ENCODE results near the gene TRIM71. TPM values are rescaled to one million over a fixed set of nuclear protein-coding genes. Genes with fewer than 3 reads are reported as not detected.
A peak's percentile ranks its signal among the peaks of the same experiment; 100 is the strongest.

TRIM71 gene
- total and polyA plus RNA-seq, 2 of the 13 experiments (the other 11 are each of a cell fraction or from before 2014, with no cell fraction given) = 21.7 to 76.9 TPM

- Histone ChIP-seq H3K9me3 (ENCODE audit: low read length) (no peaks in the 10 kb centered on the region), H3K27me3 (ENCODE audit: control insufficient read depth in 1 of 2, insufficient read depth in 2 of 2, low read length in 2 of 2) (no peaks in the 10 kb centered on the region), H3K4me3 (replicated peaks in 1 of 3; ENCODE audit: insufficient read depth in 1 of 3, low read depth in 2 of 3, low read length in 3 of 3) (peak overlapping the region in 2 of 3 experiments; percentile 38 to 40; a peak in 1 of 6 replicates), H3K4me2 (ENCODE audit: low read depth, low read length) (peak overlapping the region; percentile 80), H3K79me2 (ENCODE audit: insufficient read depth, low read length) (peaks cover 96% of the 10 kb centered on the region), H3K9ac (ENCODE audit: insufficient read depth, low read depth, low read length) (peak overlapping the region; percentile 64; the same call in 1 of the 2 replicates), H3K27ac (ENCODE audit: extremely low read length, insufficient read depth, low read length) (peak overlapping the region; percentile 71), H2AFZ (ENCODE audit: low read length) (no peak overlapping the region), H3K4me1 (ENCODE audit: insufficient read depth, low read length) (peaks cover 100% of the 10 kb centered on the region), H3K36me3 (replicated peaks in 1 of 2; ENCODE audit: control insufficient read depth in 1 of 2, insufficient read depth in 2 of 2, low read length in 2 of 2) (peaks cover 8 to 11% of the 10 kb centered on the region in 2 experiments; a peak in 4 of 5 replicates), H4K20me1 (ENCODE audit: insufficient read depth, low read length) (peaks cover 94% of the 10 kb centered on the region)
- POLR2A ChIA-PET = interaction anchor here (1.4 to 4.8 kb wide), 3 partner anchors 8 to 29 kb away, joined by 4 to 27 read pairs (median 4); no protein-coding TSS in a partner anchor
- CTCF ChIA-PET (ENCODE audit: low intra/inter-chr PET ratio, low total read pairs) = no interaction called here
- FAIRE-seq (no peak), DNase-seq (ENCODE audit: low spot score) (no peak), ATAC-seq (peak; percentile 30)
- in situ Hi-C loops (cut with HindIII; ENCODE audit: extremely low pct_ligation_motif_present, low pct_unique_long_range_greater_than_20kb) (no loop called here), intact Hi-C loops (cut with micrococcal nuclease; ENCODE audit: unreplicated experiment) (loop anchor here (2.0 kb wide), 1 partner anchor 14 kb away; no protein-coding TSS in a partner anchor)
- BruUV-seq (replicated peaks) = no TSS peak
- 11% methylated on average over 5 of the region's 5 CpGs for WGBS (ENCODE audit: low lambda C conversion rate)
- no peak for TF ChIP-seq ZNF350 (CRISPR knock-in tag; IDR thresholded peaks at IDR 0.05; ENCODE audit: borderline replicate concordance, low read depth)
- TF ChIP-seq NFKBIZ (CRISPR knock-in tag; IDR thresholded peaks at IDR 0.05) = no peak
- no peak for TF ChIP-seq POGK (CRISPR knock-in tag; conservative IDR thresholded peaks at IDR 0.05)
- no peak for TF ChIP-seq ELK4 (CRISPR knock-in tag; IDR thresholded peaks at IDR 0.05; ENCODE audit: borderline replicate concordance)
- TF ChIP-seq ZNF446 (CRISPR knock-in tag; IDR thresholded peaks at IDR 0.05) = no peak
- TF ChIP-seq RBAK (CRISPR knock-in tag; IDR thresholded peaks at IDR 0.05) = no peak
- no peak for TF ChIP-seq HIVEP1 (CRISPR knock-in tag; IDR thresholded peaks at IDR 0.05)
- peak; percentile 13 for TF ChIP-seq HNRNPK (IDR thresholded peaks at IDR 0.05; ENCODE audit: low read depth, low read length, poor library complexity, severe bottlenecking)
- TF ChIP-seq NR1H2 (CRISPR knock-in tag; IDR thresholded peaks at IDR 0.05; ENCODE audit: borderline replicate concordance, low read depth) = no peak
- peak; percentile 37; the same call in 1 of the 2 replicates for TF ChIP-seq FOSL2 (CRISPR knock-in tag; IDR thresholded peaks at IDR 0.05)
- TF ChIP-seq SALL1 (CRISPR knock-in tag; IDR thresholded peaks at IDR 0.05) = peak; percentile 22; the same call in 1 of the 2 replicates
- TF ChIP-seq ZFYVE20 (CRISPR knock-in tag; IDR thresholded peaks at IDR 0.05; ENCODE audit: borderline replicate concordance, low read depth) = no peak
- TF ChIP-seq HOXA7 (CRISPR knock-in tag; IDR thresholded peaks at IDR 0.05) = no peak
- TF ChIP-seq MAZ (IDR thresholded peaks at IDR 0.05; ENCODE audit: borderline replicate concordance, low read depth, low read length) = no peak
- TF ChIP-seq MAZ (CRISPR knock-in tag; IDR thresholded peaks at IDR 0.05; ENCODE audit: low read depth) = no peak
- no peak for TF ChIP-seq MYNN (CRISPR knock-in tag; IDR thresholded peaks at IDR 0.05; ENCODE audit: low read depth)
- no peak for TF ChIP-seq ATM (IDR thresholded peaks at IDR 0.05; ENCODE audit: borderline replicate concordance)
- no peak for TF ChIP-seq SIX4 (CRISPR knock-in tag; IDR thresholded peaks at IDR 0.05)
- TF ChIP-seq FOXC1 (CRISPR knock-in tag; IDR thresholded peaks at IDR 0.05; ENCODE audit: borderline replicate concordance) = no peak
- TF ChIP-seq ZSCAN22 (CRISPR knock-in tag; IDR thresholded peaks at IDR 0.05) = no peak
- TF ChIP-seq PITX1 (CRISPR knock-in tag; IDR thresholded peaks at IDR 0.05) = peak; percentile 46; the same call in 1 of the 2 replicates
- no peak for TF ChIP-seq TIGD3 (CRISPR knock-in tag; IDR thresholded peaks at IDR 0.05; ENCODE audit: borderline replicate concordance)
- TF ChIP-seq ZNF543 (CRISPR knock-in tag; IDR thresholded peaks at IDR 0.05) = no peak
Measured at GRCh38 chr3:32850636-32851035, 32.8 kb downstream of the TRIM71 start.

All from HepG2 (cell line).